ENCODE data around the gene PNPT1.

The PNPT1 gene

DNA sequence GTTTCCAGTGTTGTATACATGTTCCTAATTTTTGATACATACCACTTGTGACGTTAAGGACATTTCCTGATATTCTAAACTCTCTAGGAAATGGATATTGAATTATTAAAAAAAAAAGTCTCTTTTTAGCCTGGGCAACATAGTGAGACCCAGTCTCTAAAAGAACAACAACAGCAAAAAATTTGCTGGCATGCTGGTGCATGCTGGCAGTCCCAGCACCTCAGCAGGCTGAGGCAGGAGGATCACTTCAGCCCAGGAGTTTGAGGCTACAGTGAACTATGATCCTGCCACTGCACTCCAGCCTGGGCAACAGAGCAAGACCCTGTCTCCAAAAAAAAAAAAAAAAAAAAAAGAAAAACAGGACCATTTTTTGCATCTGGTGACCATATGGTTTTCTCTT lies 65.7 kb downstream of the PNPT1 start:
- TF ChIP-seq, protein P1, sequence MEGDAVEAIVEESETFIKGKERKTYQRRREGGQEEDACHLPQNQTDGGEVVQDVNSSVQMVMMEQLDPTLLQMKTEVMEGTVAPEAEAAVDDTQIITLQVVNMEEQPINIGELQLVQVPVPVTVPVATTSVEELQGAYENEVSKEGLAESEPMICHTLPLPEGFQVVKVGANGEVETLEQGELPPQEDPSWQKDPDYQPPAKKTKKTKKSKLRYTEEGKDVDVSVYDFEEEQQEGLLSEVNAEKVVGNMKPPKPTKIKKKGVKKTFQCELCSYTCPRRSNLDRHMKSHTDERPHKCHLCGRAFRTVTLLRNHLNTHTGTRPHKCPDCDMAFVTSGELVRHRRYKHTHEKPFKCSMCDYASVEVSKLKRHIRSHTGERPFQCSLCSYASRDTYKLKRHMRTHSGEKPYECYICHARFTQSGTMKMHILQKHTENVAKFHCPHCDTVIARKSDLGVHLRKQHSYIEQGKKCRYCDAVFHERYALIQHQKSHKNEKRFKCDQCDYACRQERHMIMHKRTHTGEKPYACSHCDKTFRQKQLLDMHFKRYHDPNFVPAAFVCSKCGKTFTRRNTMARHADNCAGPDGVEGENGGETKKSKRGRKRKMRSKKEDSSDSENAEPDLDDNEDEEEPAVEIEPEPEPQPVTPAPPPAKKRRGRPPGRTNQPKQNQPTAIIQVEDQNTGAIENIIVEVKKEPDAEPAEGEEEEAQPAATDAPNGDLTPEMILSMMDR (IDR thresholded peaks at IDR 0.05) = no peak

DNA sequence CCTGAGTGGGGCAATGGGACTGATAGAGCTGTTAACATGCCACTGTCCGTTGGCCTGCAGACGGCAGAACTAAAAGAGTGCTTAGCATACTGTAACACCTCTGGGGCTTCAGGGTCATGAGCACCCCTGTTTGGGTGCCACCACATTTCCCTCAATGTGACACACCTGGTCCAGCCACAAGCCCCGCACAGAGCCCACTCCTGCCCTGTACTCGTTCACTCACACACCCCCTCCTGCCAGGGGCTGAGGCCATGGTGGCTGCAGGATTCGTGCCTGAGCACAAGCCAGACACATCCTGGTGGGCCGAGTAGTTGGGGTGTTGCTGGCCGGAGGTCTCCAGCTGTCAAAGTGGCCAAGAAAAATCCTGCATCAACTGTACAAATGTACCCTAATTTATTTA lies 71.8 kb downstream of the PNPT1 start:
- TF ChIP-seq, protein P1 (IDR thresholded peaks at IDR 0.05) = no peak

DNA sequence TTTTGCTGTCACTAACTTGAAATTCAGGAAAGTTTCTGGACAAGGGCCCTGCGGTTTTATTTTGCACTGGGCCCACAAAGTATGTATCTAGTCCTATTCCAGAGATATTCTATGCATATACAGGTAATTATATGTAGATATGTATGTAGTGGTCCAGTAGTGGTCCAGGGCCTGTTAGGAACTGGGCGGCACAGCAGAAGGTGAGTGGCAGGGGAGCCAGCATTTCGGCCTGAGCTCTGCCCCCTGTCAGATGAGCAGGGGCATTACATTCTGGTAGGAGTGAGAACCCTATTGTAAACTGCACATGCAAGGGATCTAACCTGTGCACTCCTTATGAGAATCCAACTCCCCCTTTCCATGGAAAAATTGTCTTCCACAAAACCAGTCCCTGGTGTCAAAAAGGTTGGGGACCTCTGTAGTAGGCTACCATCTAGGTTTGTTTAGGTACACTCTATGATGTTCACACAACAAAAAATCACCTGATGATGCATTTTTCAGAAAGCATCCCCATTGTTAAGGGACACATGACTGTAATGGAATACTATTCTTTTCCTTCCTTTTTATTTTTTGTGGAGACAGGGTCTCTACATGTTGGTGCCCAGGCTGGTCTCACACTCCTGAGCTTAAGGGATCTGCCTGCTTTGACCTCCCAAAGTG lies 73.4 kb downstream of the PNPT1 start:
- TF ChIP-seq, protein P1 (IDR thresholded peaks at IDR 0.05) = no peak; the same call in 1 of the 2 replicates

DNA sequence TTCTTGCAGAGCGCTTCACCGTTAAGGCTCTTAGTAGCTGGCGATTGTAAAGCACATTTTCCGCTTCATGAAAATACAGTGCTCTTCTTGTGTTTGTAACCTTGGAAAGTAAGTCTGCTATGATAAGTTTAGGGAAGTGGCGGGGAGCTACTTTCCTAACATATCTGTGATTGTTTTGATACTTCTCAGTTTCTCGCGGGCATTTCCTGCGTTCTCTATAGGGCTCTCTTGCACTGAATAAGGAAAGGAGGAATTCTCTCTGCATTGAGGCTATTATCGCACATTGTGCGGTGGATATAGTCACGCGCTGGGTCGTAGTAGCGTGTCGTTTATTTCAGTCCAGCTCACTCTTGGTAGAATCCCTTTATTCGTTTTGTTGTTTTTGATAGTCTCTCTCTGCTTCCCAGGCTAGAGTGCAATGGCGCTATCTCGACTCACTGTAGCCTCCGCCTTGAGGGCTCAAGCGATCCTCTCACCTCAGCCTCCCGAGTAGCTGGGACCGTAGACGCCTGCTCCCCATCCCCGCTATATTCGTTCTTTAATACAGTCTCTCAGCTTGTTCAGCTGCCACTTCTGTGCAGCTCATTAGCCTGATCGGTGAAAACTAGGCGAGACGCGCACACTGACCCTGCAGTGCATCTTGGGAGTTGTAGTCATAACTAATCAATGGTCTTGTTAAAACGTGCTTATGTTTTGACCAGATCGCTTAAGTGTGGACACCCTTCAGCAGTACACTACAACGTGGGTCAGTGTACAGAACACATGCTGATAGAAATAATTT lies 75.2 kb downstream of the PNPT1 start:
- TF ChIP-seq, protein P1 (IDR thresholded peaks at IDR 0.05) = no peak

DNA sequence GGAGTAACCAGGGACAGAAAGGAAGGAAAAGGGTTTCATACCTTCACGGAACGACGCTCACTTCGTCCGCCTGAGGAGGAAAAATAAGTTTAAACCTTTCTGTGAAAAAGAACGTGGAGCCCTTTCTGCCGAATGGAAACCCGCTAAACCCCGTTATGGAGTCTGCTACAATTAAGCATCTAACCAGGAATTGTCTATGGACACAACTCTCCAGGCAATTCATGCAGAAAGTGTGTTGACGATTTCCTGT lies 75.7 kb downstream of the PNPT1 start:
- TF ChIP-seq, protein P1 (IDR thresholded peaks at IDR 0.05) = no peak

DNA sequence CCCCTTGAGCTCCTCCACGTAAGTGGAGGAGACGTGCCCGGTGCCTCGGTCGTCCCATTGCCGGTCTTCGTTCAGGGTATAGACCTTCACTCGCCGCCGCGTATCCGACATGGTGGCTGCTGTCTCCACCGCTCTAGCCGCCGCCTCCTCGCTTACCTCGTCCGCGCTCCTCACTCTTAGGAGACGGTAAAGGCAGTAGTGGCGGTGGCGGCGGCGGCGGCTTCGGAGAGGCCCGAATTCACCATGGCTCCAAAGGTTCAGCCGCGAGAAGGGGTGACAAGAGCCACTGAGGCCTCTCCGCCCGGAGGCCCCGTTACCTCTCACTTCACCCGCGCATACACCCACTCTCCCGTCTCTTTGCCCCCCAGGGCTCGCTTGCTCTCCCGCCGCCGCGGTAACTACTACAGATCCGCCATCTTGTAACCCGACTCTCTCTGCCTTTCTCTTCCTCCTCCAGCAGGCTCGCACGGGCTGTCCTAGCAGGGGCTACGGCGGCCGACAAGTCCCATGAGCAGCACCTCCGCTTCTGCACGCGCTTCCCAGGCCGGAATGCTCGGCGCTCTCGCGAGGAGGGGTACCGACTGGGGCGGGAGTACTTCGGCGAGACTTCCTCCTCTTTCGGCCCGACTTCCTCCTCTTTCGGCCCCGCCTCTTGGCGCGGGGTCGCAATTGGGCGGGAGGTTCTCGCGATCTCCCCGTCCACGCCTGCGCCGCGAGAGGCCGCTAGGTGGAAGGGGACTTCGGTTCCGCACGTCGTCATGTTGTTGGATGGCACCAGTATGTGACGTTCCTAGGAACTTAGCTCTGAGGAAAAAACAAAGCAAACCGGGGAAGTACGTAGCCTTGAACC lies 76.2 kb downstream of the PNPT1 start, which contains the start of gene PPP4R3B:
Gene PPP4R3B (minus strand): TSS at position 448 of the 850 bp plus-strand sequence. CDS start 337 bp downstream, at position 111.
- TF ChIP-seq, protein P1 (IDR thresholded peaks at IDR 0.05) = peak; percentile 13; the same call in 1 of the 2 replicates

DNA sequence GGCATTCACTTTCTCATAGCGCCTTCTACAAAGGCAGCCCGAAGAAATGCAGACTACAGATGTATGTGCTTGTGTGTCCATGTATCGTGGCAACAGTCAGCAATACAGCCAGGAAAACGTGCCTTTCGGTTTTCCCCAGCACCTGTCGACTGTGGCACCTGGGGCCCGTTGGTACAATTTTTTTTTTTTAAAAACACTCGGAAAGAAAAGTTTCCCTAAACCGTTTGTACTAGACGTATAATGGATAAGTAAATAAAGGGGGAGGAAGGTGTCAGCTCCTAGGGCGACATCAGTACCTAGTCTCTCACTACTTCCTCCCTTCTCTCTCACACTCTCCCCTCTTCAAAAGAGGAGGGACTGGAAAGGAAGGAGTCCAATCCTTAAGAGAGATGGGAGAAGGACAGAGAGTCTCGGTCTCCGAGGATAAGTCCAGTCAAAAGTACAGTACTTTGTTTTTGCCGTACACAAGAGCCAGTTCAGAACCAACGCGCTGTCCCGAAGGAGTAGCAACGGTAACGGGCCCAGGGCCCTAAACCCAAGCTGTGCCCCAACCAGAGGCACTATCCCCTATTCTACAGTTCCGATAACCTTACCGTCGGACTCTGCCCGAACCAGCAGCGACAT lies 77.0 kb downstream of the PNPT1 start:
- TF ChIP-seq, protein P1 (IDR thresholded peaks at IDR 0.05) = no peak

All from LNCAP (cell line).